Right lobe of liver (tissue), 6 donors: ENCODE results near the gene KIRREL2. TPM values are rescaled to one million over a fixed set of nuclear protein-coding genes. Genes with fewer than 3 reads are reported as not detected.

Experiments
- ATAC-seq, 4 donors: fragments of 200-7000 bp; cut with Tn5 transposase; one replicate each; pipeline ENCODE4 v1.9.1; 2020; ENCODE audit warnings: mild to moderate bottlenecking in 4 of 4, moderate library complexity in 4 of 4
- DNase-seq, 3 donors: peaks; one replicate each; pipeline ENCODE4 v3.0.0-alpha.2; 2020
- H3K27ac ChIP-seq, 3 donors: fragments of 200-600 bp; one replicate each; pipeline ENCODE4 v1.8.0; 2022
- H3K27me3 ChIP-seq, 2 donors: fragments of 200-600 bp; one replicate each; pipeline ENCODE4 v1.8.0; 2022
- H3K36me3 ChIP-seq, 4 donors: fragments of 200-600 bp; sonication (generic) in 1 of 4; one replicate each; pipeline versions ENCODE4 v1.5.1 to v1.8.0; 2017 to 2022; ENCODE audit warnings: control low read depth in 1 of 4
- H3K4me1 ChIP-seq, 4 donors: fragments of 200-600 bp; sonication (generic) in 1 of 4; one replicate each; pipeline versions ENCODE4 v1.5.1 to v1.8.0; 2017 to 2022; ENCODE audit warnings: control low read depth in 1 of 4
- H3K4me3 ChIP-seq, 3 donors: fragments of 200-600 bp; one replicate each; pipeline ENCODE4 v1.8.0; 2022
- H3K9me3 ChIP-seq, 4 donors: fragments of 200-600 bp; sonication (generic) in 1 of 4; one replicate each; pipeline versions ENCODE4 v1.5.1 to v1.8.0; 2017 to 2022; ENCODE audit warnings: control low read depth in 1 of 4
- POLR2A ChIP-seq: fragments of 450-650 bp; IDR thresholded peaks from one replicate; pipeline ENCODE4 v1.6.1; 2017; ENCODE audit warnings: antibody characterized with exemption, mild to moderate bottlenecking
- WGBS: methylation state at CpG from one replicate; pipeline ENCODE4 v1.1.6; 2018; ENCODE audit warnings: low coverage, low lambda C conversion rate; ENCODE audit not compliant: insufficient coverage; ENCODE audit errors: missing lambda C conversion rate; 5-methylcytosine and 5-hydroxymethylcytosine counted together
- intact Hi-C, 2 donors: fragments of 100-400 bp; cut with DNase I; formaldehyde crosslinking; loops; one replicate each; pipeline versions ENCODE4 v1.11.2 to v1.14.1; 2022
- total RNA-seq, 6 experiments: library from RNA; depleted of rRNA in 2 of 6; stranded (reverse); fragments of >200 nt in 2 of 6; fragmentation: NEBNext Ultra II Directional in 3 of 6; extraction: Animal tissue kit (Norgen Biotek cat#: 25700) in 3 of 6; gene quantifications; one replicate each; pipeline versions ENCODE4 v1.1.0 to v1.2.4, GENCODE V29; 2016 to 2023
- TF ChIP-seq, protein P1 (sequence below), 4 donors: fragments of 200-600 bp in 3 of 4; fragments of 450-650 bp in 1 of 4; IDR thresholded peaks; one replicate each; pipeline versions ENCODE4 v1.5.1 to v1.8.0; 2016 to 2022; ENCODE audit warnings: antibody characterized with exemption in 4 of 4, mild to moderate bottlenecking in 2 of 4
- donor health status: DM: no; HTN: yes; CAD: no.
- donor health status: DM: no; HTN: no; CAD: no.
- donor health status: DM: no; HTN: no; CAD: no.
- donor health status: DM: no; HTN: yes; CAD: no.
- donor health status: DM: no; HTN: yes; CAD: no.

KIRREL2 gene
- total RNA-seq, 6 experiments from 2014 or later = not detected

DNA sequence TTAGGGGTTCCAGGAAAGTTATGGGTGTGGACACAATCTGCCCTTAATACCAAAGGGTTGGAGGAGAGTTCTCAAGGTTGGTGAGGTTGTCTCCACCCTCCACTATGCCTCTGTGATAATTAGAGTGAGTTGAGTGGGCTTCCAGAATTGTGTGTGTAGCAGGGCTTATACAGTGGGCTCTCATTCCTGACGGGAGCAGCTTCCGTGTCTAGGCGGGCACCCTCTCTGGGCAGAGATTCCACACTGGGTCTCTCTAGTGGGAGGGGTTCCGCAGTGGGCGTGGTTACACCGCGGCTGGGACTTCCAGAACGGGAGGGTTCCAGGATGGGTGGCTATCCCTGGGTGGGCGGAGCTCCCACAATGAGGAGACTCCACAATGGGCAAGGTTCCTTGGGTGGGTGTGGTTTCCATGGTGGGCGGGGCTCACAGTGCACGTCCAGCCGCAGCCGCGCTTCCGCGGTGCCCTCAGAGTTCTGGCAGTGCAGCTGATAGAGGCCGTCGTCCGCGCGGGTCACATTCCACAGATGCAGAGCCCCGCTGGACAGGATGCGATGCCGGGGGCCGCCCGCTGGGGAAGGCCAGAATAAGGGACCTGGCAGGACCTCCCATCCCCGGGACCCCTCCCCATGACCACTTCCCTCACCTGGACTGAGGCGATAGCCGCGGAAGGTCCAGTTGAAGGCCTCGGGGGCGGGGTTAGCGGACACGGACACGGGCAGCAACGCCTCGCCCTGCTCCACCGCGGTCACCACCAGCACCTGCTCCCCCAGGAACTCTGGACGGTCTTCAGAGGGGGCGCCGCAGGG lies 12.8 kb upstream of the KIRREL2 start:
- peaks cover 5 to 21% of the 10 kb centered on the region in 2 donors for H3K27me3 ChIP-seq
- H3K4me3 ChIP-seq = no peak overlapping the region
- no peaks in the 10 kb centered on the region for H3K4me1 ChIP-seq
- ATAC-seq = no peak
- no peak overlapping the region for H3K27ac ChIP-seq
- 4% methylated on average over 10 of the region's 42 CpGs for WGBS
- no peaks in the 10 kb centered on the region for H3K9me3 ChIP-seq
- DNase-seq = peak in 1 of 3 donors; percentile 37
- TF ChIP-seq, protein P1, sequence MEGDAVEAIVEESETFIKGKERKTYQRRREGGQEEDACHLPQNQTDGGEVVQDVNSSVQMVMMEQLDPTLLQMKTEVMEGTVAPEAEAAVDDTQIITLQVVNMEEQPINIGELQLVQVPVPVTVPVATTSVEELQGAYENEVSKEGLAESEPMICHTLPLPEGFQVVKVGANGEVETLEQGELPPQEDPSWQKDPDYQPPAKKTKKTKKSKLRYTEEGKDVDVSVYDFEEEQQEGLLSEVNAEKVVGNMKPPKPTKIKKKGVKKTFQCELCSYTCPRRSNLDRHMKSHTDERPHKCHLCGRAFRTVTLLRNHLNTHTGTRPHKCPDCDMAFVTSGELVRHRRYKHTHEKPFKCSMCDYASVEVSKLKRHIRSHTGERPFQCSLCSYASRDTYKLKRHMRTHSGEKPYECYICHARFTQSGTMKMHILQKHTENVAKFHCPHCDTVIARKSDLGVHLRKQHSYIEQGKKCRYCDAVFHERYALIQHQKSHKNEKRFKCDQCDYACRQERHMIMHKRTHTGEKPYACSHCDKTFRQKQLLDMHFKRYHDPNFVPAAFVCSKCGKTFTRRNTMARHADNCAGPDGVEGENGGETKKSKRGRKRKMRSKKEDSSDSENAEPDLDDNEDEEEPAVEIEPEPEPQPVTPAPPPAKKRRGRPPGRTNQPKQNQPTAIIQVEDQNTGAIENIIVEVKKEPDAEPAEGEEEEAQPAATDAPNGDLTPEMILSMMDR (IDR thresholded peaks at IDR 0.05) = no peak
- intact Hi-C loops = no loop called here
- no peaks in the 10 kb centered on the region for H3K36me3 ChIP-seq

DNA sequence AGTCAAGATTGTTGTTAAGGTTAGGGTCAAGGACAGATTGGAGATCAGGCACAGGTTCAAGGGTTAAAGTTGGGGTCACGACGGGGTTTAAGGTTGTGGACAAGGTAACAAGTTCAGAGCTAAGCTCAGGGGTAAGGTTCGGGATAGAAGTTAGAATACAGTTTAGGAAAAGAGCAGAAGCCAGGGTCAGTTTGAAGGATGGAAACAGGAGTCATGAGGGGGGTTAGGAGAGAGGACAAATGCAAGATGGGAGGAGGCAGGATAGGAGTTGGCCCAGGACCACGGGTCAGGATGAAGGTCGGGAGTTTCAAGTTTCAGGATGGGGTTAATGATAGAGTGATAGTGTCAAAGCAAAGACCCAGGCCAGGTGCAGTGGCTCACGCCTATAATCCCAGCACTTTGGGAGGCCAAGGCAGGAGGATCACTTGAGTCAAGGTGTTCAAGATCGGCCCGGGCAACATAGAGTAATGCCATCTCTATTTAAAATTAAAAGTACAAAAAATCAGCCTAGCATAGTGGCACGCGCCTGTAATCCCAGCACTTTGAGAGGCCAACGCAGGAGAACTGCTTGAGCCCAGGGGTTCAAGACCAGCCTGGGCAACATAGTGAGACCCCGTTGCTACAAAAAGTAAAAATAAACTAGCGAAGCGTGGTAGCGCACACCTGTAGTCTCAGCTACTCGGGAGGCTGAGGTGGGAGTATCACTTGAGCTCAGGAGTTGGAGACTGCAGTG lies 12.1 kb upstream of the KIRREL2 start:
- Histone ChIP-seq H3K36me3 (no peaks in the 10 kb centered on the region), H3K27ac (no peak overlapping the region), H3K27me3 (peaks cover 5 to 21% of the 10 kb centered on the region in 2 donors), H3K4me3 (no peak overlapping the region), H3K9me3 (no peaks in the 10 kb centered on the region), H3K4me1 (no peaks in the 10 kb centered on the region)
- intact Hi-C loops = no loop called here
- ATAC-seq (no peak), DNase-seq (peak in 1 of 3 donors; percentile 3)
- TF ChIP-seq, protein P1 (IDR thresholded peaks at IDR 0.05) = no peak
- no peak for TF ChIP-seq POLR2A
- 42% methylated on average over 13 of the region's 16 CpGs for WGBS

DNA sequence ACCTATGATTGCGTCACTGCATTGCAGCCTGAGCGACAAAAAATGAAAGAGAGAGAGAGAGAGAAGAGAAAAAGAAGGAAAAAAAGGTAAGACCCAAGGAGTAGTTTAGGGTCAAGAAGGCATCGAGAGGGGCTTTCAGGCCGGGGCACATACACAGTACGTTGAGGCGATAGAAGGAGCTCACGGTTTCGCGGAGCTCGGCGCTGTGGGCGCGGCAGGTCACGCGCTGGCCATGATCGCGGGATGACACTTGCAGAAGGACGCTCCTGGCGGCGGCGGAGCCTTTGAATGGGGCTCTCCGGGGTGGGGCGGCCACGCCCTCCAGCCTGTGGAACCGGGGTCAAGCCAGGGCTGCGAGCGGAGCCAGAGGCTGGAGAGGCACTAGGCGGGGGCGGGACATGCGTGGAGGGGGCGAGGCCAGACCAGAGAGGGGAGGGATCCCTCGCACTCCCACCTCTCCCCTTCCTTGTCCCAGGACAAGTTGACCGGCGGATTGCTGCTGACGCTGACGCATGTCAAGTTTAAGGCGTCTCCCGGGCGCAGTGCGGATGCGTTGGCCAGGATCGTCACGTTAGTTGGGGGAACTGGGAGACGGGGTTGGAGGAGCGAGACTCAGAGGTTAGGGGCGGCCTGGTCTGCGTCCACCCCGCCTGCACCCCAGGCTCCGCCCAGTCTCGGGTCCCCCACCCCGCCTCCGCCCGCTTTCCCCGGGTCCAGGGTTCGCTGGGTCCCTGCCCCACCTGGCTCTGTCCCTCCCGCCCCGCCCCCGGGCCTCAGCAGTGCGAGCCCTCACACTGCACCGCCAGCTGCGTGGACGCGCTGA lies 11.3 kb upstream of the KIRREL2 start:
- ATAC-seq = peak; percentile 32 to 65 (median 47)
- intact Hi-C loops = no loop called here
- DNase-seq = peak in 1 of 3 donors; percentile 57
- H3K9me3 ChIP-seq = no peaks in the 10 kb centered on the region
- TF ChIP-seq, protein P1 (IDR thresholded peaks at IDR 0.05) = no peak
- no peak for TF ChIP-seq POLR2A
- H3K27me3 ChIP-seq = peaks cover 5 to 21% of the 10 kb centered on the region in 2 donors
- H3K4me1 ChIP-seq = no peaks in the 10 kb centered on the region
- no peak overlapping the region for H3K27ac ChIP-seq
- no peaks in the 10 kb centered on the region for H3K36me3 ChIP-seq
- no peak overlapping the region for H3K4me3 ChIP-seq
- 11% methylated on average over 22 of the region's 63 CpGs for WGBS

DNA sequence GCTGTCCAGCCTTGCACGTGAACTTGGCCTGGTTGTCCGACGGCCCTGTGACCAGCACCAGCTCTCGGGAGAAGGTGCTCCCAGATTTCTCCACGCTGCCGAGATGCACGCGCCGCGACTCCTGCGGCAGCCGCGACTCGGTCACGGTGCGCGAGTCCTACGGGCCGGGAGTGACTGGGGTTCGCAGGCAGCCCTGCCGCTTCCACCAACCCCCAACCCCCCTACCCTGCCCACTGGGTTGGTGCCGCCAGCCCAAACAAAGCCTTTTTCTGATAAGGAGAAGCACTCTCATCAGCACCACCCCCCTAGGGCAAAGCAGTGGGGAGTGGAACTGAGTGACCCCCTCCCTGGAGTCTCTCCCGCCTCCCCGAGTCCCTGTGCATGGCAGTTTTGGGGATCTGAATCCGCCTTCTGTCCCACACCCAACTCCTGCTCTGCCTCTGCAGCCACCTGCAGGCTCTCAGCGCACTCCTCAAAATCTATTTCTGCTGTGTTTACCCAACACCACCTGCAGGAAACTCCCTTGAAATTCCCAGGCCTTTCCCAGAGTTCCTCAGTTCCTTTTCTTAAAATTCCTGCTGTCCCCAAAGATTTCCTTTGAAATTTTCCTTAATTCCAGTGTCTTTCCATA lies 10.6 kb upstream of the KIRREL2 start:
- intact Hi-C loops = no loop called here
- H3K4me1 ChIP-seq = no peaks in the 10 kb centered on the region
- no peak overlapping the region for H3K27ac ChIP-seq
- no peaks in the 10 kb centered on the region for H3K36me3 ChIP-seq
- WGBS = 8% methylated on average over 2 of the region's 26 CpGs
- H3K4me3 ChIP-seq = no peak overlapping the region
- TF ChIP-seq POLR2A = no peak
- TF ChIP-seq, protein P1 (IDR thresholded peaks at IDR 0.05) = no peak
- H3K9me3 ChIP-seq = no peaks in the 10 kb centered on the region
- DNase-seq (no peak), ATAC-seq (peak in 1 of 4 donors; percentile 50)
- peaks cover 5 to 21% of the 10 kb centered on the region in 2 donors for H3K27me3 ChIP-seq
